C4-2B (cell line): ENCODE measurements around the gene GRIK2.

Experiments
- H3K27ac ChIP-seq: fragments of 450-650 bp; 2 replicates; pipeline ENCODE4 v1.5.1; 2017
- CTCF ChIP-seq: fragments of 450-650 bp; conservative IDR thresholded peaks from 2 replicates; pipeline ENCODE4 v1.5.1; 2017; ENCODE audit warnings: mild to moderate bottlenecking
- ZFX ChIP-seq: fragments of 450-650 bp; IDR thresholded peaks from 2 replicates; pipeline ENCODE4 v1.6.1; 2017

GRIK2 gene

GRCh38 chr6:101824551-101825345, 431.2 kb downstream of the GRIK2 start:
- no peak for TF ChIP-seq ZFX
- TF ChIP-seq CTCF: no peak
- no peak overlapping the region for H3K27ac ChIP-seq

GRCh38 chr6:101826269-101826668, 432.8 kb downstream of the GRIK2 start:
- no peak for TF ChIP-seq ZFX
- no peak for TF ChIP-seq CTCF
- H3K27ac ChIP-seq: no peak overlapping the region

GRCh38 chr6:101826678-101827077, 433.2 kb downstream of the GRIK2 start:
- no peak for TF ChIP-seq CTCF
- H3K27ac ChIP-seq: no peak overlapping the region

- no peak for TF ChIP-seq ZFX
- no peak for TF ChIP-seq CTCF
- H3K27ac ChIP-seq: no peak overlapping the region
These were observed 437.1 kb downstream of the GRIK2 start for GRCh38 chr6:101830501-101831031.

- H3K27ac ChIP-seq: no peak overlapping the region
- no peak for TF ChIP-seq ZFX
These were observed 438.9 kb downstream of the GRIK2 start for GRCh38 chr6:101832371-101832770.

- no peak for TF ChIP-seq CTCF
- no peak for TF ChIP-seq ZFX
These were observed 446.6 kb downstream of the GRIK2 start for GRCh38 chr6:101840100-101840499.

GRCh38 chr6:101845172-101845571, 451.7 kb downstream of the GRIK2 start:
- no peak overlapping the region for H3K27ac ChIP-seq
- TF ChIP-seq ZFX (no peak), CTCF (no peak)

More at GRCh38 chr6:101840100-101840499, 446.6 kb downstream of the GRIK2 start:
- H3K27ac ChIP-seq: no peak overlapping the region

GRCh38 chr6:101845621-101846020, 452.1 kb downstream of the GRIK2 start:
- TF ChIP-seq ZFX (no peak), CTCF (no peak)
- no peak overlapping the region for H3K27ac ChIP-seq
